ENCODE data around the gene TP53AIP1. TPM values are rescaled to one million over a fixed set of nuclear protein-coding genes. Genes with fewer than 3 reads are reported as not detected.
A peak's percentile ranks its signal among the peaks of the same experiment; 100 is the strongest.

TP53AIP1 gene
- total RNA-seq, 1 experiment from 2014 or later = 0.07 TPM

DNA sequence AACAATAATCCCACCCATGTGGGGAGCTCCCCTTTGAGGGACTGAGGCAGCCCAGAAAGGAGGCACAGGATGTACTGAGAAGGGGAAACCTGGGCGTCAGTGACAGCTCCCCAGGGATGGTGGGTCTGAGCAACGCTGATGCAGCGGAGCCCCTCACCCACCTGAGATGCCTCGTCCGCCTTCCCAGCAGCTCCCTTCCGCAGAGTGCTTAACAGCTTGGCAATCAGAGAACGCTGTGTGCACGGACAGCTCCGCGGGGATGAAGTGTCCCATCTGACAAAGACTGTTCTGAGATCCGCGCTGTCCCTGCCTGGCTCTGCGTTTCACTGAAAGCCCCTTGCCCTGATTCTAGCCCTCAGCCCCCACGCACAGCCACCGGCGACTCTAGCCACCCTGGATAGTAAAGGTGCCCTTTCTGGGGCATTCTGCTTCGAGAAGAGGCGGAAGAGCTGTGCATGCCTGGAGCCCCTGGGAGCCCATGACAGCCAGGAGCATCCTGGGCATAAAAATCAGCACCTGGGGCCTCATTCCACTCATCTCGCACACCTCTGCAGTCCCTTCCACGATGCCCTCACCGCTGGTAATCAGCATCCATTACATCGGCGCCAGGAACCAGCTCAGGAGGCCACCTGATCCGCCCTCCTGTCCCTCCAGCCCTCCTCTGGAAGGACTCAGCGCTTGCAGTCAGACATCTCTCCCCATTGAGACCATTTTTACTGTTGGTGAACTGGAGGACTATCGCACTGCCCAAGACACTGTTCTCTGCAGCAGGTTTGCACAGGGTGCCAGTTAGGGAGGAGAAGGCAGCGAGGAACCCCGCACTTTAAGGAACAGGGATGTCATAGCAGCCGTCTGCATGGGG, 40.8 kb downstream of the TP53AIP1 start:
- Histone ChIP-seq H3K36me3 (replicated peaks; ENCODE audit: control insufficient read depth, insufficient read depth, low read length) (no peaks in the 10 kb centered on the region), H3K4me3 (ENCODE audit: insufficient read depth, low read depth, low read length) (no peak overlapping the region; the same call in 1 of the 2 replicates), H3K27me3 (ENCODE audit: control insufficient read depth, insufficient read depth, low read length) (peaks cover 86% of the 10 kb centered on the region)
- DNase-seq = peak; percentile 67

DNA sequence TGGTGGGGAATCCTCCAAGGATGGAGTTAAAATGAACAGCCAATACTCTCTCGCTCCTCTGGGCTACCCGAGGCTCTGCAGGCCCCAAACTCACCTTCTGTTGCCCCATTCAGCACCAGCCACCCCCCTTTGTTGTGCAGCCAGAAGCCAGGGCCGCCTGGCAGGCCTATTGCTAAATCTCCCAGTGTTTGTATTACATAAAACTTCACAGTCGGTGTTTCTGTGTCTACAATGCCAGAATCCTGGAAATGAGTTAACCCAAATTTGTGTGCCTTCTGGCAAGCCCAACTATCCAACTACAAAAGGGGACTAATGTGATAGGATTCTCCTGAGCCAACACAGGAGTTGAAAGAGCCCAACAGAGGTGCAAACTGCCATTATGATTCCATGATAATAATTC, 42.2 kb downstream of the TP53AIP1 start:
- no peak overlapping the region for H3K4me3 ChIP-seq (ENCODE audit: insufficient read depth, low read depth, low read length)
- peaks cover 81% of the 10 kb centered on the region for H3K27me3 ChIP-seq (ENCODE audit: control insufficient read depth, insufficient read depth, low read length)
- no peaks in the 10 kb centered on the region for H3K36me3 ChIP-seq (replicated peaks; ENCODE audit: control insufficient read depth, insufficient read depth, low read length)
- DNase-seq = no peak

DNA sequence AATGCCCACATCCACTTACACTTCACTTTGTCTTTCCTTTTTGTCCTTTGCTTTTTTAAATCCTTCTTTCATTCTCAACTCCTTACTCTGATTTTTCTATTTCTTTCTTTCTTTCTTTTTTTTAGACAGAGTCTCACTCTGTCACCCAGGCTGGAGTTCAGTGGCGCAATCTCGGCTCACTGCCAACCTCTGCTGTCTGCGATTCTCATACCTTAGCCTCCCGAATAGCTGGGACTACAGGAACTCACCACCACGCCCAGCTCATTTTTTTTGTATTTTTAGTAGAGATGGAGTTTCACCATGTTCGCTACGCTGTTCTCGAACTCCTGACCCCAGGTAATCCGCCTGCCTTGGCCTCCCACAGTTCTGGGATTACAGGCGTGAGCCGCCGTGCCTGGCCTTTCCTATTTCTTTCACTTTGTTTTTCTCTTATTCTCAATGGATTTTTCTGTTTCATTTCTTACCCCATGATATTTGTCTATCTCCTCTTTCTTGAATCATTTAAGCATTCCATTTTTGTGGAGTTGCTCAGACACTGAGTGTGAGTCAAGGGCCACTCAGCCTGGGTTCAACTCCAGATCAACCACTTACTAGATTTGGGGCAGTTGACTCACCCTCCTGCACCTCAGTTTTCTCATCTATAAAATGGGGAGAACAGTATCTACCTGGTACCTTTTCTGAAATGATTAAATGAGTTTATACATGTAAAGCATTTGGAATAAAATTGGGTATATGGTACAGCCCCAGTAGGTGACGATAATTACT, 43.9 kb downstream of the TP53AIP1 start:
- DNase-seq = no peak
- H3K36me3 ChIP-seq (replicated peaks; ENCODE audit: control insufficient read depth, insufficient read depth, low read length) = no peaks in the 10 kb centered on the region
- no peak overlapping the region for H3K4me3 ChIP-seq (ENCODE audit: insufficient read depth, low read depth, low read length)
- peaks cover 81% of the 10 kb centered on the region for H3K27me3 ChIP-seq (ENCODE audit: control insufficient read depth, insufficient read depth, low read length)

DNA sequence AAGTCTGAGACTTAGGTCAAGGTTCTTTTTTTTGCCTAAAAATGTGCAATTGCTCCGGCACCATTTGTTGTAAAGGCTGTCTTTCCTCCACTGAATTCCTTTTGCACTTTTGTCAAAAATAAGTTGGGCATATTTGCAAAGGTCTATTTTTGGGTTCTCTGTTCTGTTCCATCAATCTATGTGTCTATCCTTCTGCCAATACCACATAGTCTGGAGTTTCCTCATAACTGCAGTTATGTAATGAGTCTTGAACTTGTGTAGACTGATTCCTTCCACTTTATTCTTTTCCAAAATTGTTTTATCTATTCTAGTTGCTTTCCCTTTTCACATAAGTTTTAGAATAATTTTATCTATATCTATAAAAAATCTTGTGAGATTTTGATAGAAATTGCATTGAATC, 44.8 kb downstream of the TP53AIP1 start:
- Histone ChIP-seq H3K36me3 (replicated peaks; ENCODE audit: control insufficient read depth, insufficient read depth, low read length) (no peaks in the 10 kb centered on the region), H3K4me3 (ENCODE audit: insufficient read depth, low read depth, low read length) (no peak overlapping the region), H3K27me3 (ENCODE audit: control insufficient read depth, insufficient read depth, low read length) (peaks cover 80% of the 10 kb centered on the region)
- DNase-seq = no peak

DNA sequence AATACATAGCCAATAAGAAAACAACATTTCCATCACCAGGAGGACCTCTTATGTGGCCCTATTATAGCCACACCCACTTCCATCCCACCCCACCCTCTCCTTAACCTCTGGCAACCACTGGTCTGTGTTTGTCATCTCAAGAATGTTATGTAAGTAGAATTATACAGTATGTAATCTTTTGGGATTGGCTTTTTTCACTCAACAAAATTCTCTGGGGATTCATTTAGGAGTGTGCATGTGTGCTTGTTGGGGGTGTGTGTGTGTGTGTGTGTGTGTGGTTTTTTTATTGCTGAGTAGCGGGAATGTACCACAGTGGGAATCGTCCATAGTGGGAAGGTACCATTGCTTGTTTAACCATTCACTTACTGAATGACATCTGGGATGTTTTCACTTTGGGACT, 46.3 kb downstream of the TP53AIP1 start:
- DNase-seq = no peak
- H3K4me3 ChIP-seq (ENCODE audit: insufficient read depth, low read depth, low read length) = no peak overlapping the region
- H3K36me3 ChIP-seq (replicated peaks; ENCODE audit: control insufficient read depth, insufficient read depth, low read length) = no peaks in the 10 kb centered on the region
- H3K27me3 ChIP-seq (ENCODE audit: control insufficient read depth, insufficient read depth, low read length) = peaks cover 80% of the 10 kb centered on the region

DNA sequence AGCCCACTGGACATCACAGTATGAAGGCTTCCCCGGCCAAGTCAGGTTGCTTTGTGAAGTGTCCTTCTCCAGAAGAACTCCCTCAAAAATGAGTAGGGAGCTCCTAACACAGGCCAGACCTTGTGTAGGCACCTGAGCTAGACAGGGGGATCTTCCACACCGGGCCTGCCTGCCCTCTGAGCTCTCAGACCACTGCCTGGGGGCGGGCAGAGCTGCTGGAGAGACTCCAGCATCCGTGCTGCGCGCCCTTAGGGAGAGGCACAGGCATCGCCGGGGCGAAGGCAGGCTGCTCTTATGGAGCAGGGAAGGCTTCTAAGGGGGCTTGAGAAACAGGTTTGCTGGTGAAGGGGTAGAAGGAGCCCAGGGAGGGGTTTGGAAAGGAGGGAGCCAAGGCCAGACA, 47.1 kb downstream of the TP53AIP1 start:
- Histone ChIP-seq H3K27me3 (ENCODE audit: control insufficient read depth, insufficient read depth, low read length) (peaks cover 80% of the 10 kb centered on the region), H3K4me3 (ENCODE audit: insufficient read depth, low read depth, low read length) (no peak overlapping the region), H3K36me3 (replicated peaks; ENCODE audit: control insufficient read depth, insufficient read depth, low read length) (no peaks in the 10 kb centered on the region)
- DNase-seq = peak; percentile 19

DNA sequence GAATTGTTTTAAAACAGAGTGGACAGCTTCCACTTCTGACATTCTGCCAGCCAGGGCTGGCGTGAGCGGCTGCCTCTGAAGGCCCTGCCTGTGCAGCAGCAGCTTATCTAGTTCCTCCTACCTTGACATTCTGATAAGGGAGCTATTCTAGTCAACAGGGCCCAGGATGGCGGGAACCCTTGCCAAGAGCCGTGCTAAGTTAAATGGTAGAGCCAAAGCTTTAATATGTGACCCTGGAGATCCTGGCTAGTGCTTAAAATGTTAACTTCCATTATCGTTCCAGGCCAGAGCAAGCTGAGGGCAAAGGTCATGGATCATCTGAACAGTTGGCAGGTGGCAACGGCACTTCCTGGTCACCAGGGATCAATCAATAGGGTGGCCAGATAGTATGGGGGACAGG, 48.0 kb downstream of the TP53AIP1 start:
- DNase-seq = no peak
- H3K27me3 ChIP-seq (ENCODE audit: control insufficient read depth, insufficient read depth, low read length) = peaks cover 80% of the 10 kb centered on the region
- H3K4me3 ChIP-seq (ENCODE audit: insufficient read depth, low read depth, low read length) = no peak overlapping the region
- H3K36me3 ChIP-seq (replicated peaks; ENCODE audit: control insufficient read depth, insufficient read depth, low read length) = no peaks in the 10 kb centered on the region

DNA sequence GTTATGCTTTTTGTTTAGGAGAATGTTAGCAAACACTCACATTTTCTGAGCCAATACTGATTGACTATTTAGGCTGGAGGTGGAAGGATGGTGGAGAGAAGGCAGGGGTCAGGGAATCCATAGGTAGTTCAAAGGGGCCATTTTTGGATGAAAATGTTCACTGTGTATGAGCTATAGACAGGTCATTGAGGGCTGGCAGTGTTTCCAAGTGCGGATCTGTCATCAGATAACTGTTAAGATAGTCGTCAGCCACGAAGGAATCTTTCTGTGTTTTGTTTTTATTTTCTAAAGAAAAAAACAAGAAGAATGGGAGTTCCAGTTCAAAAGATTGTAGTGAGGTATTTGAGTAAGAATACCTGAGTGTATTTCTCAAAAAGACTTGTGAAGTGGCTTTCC, 48.4 kb downstream of the TP53AIP1 start:
- Histone ChIP-seq H3K36me3 (replicated peaks; ENCODE audit: control insufficient read depth, insufficient read depth, low read length) (no peaks in the 10 kb centered on the region), H3K27me3 (ENCODE audit: control insufficient read depth, insufficient read depth, low read length) (peaks cover 81% of the 10 kb centered on the region), H3K4me3 (ENCODE audit: insufficient read depth, low read depth, low read length) (no peak overlapping the region)
- no peak for DNase-seq

DNA sequence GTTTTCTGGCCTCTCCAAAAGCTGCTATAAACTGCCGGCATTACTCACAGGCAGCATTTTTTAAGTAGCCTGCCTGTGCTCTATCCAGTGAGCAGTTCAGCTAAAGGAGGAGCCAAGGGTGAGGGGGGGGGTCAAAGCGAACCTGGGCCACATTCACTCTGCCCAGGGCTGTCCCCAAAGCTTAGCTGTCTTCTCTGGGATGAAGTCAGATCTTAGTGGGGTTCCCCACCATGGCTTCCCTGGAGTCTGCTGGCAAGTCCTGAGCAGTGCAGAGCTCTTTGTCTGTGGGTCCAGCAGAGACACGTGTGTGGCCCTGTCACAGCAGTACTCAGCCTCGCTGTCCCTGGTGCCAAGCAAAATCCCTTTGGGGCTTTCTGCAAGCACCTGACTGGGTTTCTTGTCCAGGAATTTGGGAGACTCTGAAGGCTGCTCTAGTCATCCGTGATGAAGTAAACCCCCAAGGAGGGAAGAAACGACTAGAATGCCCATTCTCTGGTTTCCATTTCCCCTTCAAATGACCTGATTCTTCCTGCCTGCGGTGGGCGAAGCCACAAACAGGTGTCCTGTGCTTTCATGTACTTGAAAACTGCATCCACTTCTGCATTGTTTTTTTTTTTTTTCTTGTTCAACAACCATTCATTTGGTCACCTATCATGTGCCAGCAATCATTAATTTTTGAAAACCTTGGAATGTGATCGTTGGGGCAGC, 48.9 kb downstream of the TP53AIP1 start:
- DNase-seq = no peak
- H3K36me3 ChIP-seq (replicated peaks; ENCODE audit: control insufficient read depth, insufficient read depth, low read length) = no peaks in the 10 kb centered on the region
- H3K4me3 ChIP-seq (ENCODE audit: insufficient read depth, low read depth, low read length) = no peak overlapping the region
- H3K27me3 ChIP-seq (ENCODE audit: control insufficient read depth, insufficient read depth, low read length) = peaks cover 81% of the 10 kb centered on the region

DNA sequence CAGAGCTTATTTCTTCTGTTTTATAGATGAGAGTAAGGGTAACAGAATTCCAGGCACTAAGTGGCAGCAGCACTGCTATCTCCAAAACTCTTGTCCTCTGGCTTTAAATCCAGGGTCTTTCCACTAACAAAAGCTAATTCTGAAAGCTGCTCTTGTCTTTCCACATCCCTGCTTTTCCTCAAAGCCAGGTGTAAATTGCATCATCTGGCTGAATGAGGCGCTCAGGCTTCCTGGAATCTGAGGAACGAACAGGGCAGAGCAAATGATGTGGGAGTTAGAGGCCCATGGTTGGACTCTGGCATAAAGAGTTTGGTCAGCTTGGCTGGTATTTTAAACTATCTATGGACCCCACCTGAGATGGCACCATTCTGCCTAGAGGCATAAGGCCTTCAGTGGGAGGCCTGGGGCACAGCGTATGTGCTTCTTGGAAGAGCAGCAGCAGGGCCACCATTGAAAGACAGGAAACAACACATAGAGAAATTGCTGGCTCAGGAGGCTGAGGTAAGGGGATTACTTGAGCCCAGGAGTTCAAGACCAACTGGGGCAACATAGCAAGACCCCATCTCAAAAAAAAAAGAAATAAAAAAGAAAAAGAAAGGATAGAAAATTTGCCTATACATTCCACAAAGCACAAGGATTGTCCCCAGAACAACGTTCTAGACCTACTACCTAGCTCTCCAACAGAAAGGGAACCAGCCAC, 49.7 kb downstream of the TP53AIP1 start:
- H3K4me3 ChIP-seq (ENCODE audit: insufficient read depth, low read depth, low read length) = no peak overlapping the region
- peaks cover 81% of the 10 kb centered on the region for H3K27me3 ChIP-seq (ENCODE audit: control insufficient read depth, insufficient read depth, low read length)
- no peak for DNase-seq
- H3K36me3 ChIP-seq (replicated peaks; ENCODE audit: control insufficient read depth, insufficient read depth, low read length) = no peaks in the 10 kb centered on the region

DNA sequence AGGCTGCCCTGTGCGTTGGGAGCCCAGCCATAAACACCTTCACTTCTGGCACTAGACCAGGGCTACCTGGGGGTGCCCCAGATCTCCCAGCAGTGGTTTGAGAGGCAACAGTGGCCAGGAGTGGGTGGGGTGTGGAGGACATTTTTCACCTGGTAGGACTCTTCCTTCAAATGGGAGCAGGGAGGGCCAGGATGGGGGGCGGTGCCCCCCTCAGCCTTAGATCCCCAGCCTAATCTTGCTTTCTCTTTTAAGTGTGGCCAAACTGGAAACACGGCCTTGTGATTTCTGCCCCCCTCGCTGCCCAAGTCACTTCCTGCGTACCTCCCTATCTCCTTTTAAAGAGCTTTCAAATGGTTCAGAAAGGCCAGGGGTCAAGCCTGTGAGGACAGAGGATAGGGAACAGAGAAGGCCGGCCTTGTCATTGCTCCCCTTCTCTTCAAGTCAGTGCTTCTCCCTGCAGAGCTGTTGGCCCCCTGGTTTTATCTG, 50.7 kb downstream of the TP53AIP1 start:
- no peak overlapping the region for H3K4me3 ChIP-seq (ENCODE audit: insufficient read depth, low read depth, low read length)
- no peak for DNase-seq
- H3K27me3 ChIP-seq (ENCODE audit: control insufficient read depth, insufficient read depth, low read length) = peaks cover 82% of the 10 kb centered on the region
- H3K36me3 ChIP-seq (replicated peaks; ENCODE audit: control insufficient read depth, insufficient read depth, low read length) = no peaks in the 10 kb centered on the region

DNA sequence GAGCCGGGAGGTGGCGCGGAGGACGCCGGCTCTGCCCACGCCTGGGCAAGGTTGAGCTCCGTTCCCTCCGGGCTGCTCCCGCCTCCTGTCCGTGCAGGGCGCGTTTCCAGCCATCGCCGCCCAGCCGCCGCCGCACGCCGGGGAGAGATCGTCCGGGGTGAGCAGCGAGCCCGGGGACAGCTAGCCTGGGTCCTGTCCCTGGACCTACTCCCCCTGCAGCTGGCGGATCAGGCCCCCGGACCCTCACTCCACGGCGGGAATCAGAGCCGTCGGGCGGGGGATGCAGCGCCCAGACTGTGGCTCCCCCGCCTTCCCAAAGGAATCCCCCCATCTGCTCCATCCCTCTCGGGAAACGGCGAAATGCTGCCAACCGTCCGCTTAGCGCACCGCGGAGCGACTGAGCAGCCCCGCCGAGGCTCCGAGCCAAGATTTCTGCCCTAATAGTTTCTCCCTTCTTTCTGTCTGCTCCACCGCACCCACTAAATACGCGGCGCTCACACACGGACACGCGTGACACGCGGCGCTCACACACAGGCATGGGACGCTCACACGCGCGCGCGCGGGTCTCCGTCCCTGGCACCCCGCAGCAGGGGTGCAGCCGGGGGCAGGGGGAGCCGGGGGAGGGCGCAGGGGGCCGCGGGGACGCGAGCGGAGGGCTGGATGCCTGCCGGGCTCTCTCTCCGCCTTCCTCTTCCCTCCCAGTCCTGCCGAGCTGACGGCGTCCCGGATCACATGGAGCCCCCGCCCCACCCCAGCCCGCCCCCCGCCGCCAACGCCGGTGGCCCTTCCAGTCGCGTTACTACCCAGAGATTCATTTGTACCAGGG, 51.9 kb downstream of the TP53AIP1 start, which contains the start of gene KCNJ5:
KCNJ5 (plus strand) TSS at position 814 of the 826 bp plus-strand sequence. CDS start 19,918 bp downstream, outside the sequence.
- Histone ChIP-seq H3K36me3 (replicated peaks; ENCODE audit: control insufficient read depth, insufficient read depth, low read length) (no peaks in the 10 kb centered on the region), H3K27me3 (ENCODE audit: control insufficient read depth, insufficient read depth, low read length) (peaks cover 89% of the 10 kb centered on the region), H3K4me3 (ENCODE audit: insufficient read depth, low read depth, low read length) (peak within 1 kb of the TSS; percentile 45)
- peak; percentile 88 for DNase-seq

DNA sequence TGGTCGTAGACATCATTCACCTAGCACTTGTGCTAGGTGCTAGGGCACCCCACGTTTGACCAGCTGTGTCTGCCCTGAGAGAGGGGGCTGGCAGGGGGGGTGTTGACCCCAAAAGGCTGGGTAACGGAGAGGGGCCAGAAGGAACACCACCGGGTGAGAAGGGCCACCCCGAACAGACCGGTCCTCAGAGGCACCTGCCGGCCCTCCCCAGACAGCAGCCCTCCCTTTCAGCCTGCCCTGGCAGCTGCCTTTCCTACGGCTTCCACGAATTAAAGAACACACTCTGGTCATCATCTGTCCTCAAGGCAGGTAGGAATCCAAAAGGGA, 52.5 kb downstream of the TP53AIP1 start:
- Histone ChIP-seq H3K27me3 (ENCODE audit: control insufficient read depth, insufficient read depth, low read length) (peaks cover 87% of the 10 kb centered on the region), H3K36me3 (replicated peaks; ENCODE audit: control insufficient read depth, insufficient read depth, low read length) (no peaks in the 10 kb centered on the region), H3K4me3 (ENCODE audit: insufficient read depth, low read depth, low read length) (peak overlapping the region; percentile 45)
- no peak for DNase-seq

All from H7 (cell line).